Heart left ventricle (tissue), 16 donors: ENCODE measurements around the gene CACNA1C. TPM values are rescaled to one million over a fixed set of nuclear protein-coding genes. Genes with fewer than 3 reads are reported as not detected.

Experiments
- ATAC-seq, 4 donors: fragments of 200-7000 bp; cut with Tn5 transposase; one replicate each; pipeline ENCODE4 v1.9.1; 2020 to 2022; ENCODE audit warnings: moderate library complexity in 4 of 4, mild to moderate bottlenecking in 3 of 4, moderate number of reproducible peaks in 1 of 4
- DNase-seq, 5 donors: peaks; one replicate each; pipeline ENCODE4 v3.0.0-alpha.2; 2020
- H3K27ac ChIP-seq, 12 donors: fragments of 200-600 bp; sonication (generic) in 4 of 12; one replicate each; pipeline versions ENCODE4 v1.5.0 to v1.8.0; 2016 to 2022; ENCODE audit warnings: mild to moderate bottlenecking in 2 of 12
- H3K27me3 ChIP-seq, 9 donors: fragments of 200-600 bp; sonication (generic) in 2 of 9; one replicate each; pipeline versions ENCODE4 v1.5.1 to v1.8.0; 2016 to 2022; ENCODE audit warnings: mild to moderate bottlenecking in 3 of 9
- H3K36me3 ChIP-seq, 9 donors: fragments of 200-600 bp; sonication (generic) in 2 of 9; one replicate each; pipeline versions ENCODE4 v1.5.0 to v1.8.0; 2018 to 2022; ENCODE audit warnings: mild to moderate bottlenecking in 2 of 9
- H3K4me1 ChIP-seq, 12 donors: fragments of 200-600 bp; sonication (generic) in 4 of 12; one replicate each; pipeline versions ENCODE4 v1.5.0 to v1.8.0; 2016 to 2022; ENCODE audit warnings: mild to moderate bottlenecking in 3 of 12
- H3K4me3 ChIP-seq, 12 donors: fragments of 200-600 bp; sonication (generic) in 4 of 12; one replicate each; pipeline versions ENCODE4 v1.5.0 to v1.8.0; 2017 to 2022; ENCODE audit warnings: mild to moderate bottlenecking in 9 of 12, moderate library complexity in 4 of 12
- H3K9me3 ChIP-seq, 12 donors: fragments of 200-600 bp; sonication (generic) in 4 of 12; one replicate each; pipeline versions ENCODE4 v1.5.0 to v1.8.0; 2016 to 2022; ENCODE audit warnings: mild to moderate bottlenecking in 1 of 12
- POLR2A ChIP-seq, 2 donors: fragments of 450-650 bp; IDR thresholded peaks; one replicate each; pipeline ENCODE4 v1.6.1; 2017; ENCODE audit warnings: antibody characterized with exemption in 2 of 2, mild to moderate bottlenecking in 2 of 2, moderate library complexity in 2 of 2
- WGBS, 4 donors: extraction: QIAGEN DNeasy Blood & Tissue Kit in 2 of 4; methylation state at CpG; one replicate each; pipeline versions ENCODE4 v1.1.5 to v1.1.7; 2013 to 2018; 5-methylcytosine and 5-hydroxymethylcytosine counted together
- intact Hi-C, 10 donors: fragments of 100-400 bp; cut with DNase I; formaldehyde crosslinking; loops; one replicate each; pipeline versions ENCODE4 v1.11.1 to v1.14.2; 2022
- polyA plus RNA-seq, 2 donors: library from polyadenylated mRNA; stranded (reverse); fragments of 200-250 nt; gene quantifications; one replicate each; pipeline ENCODE4 v1.2.3, GENCODE V29; 2013
- total RNA-seq, 9 donors: library from RNA; depleted of rRNA in 2 of 9; stranded (reverse); fragments of >200 nt in 2 of 9; fragmentation: NEBNext Ultra II Directional in 3 of 9; extraction: Animal tissue kit (Norgen Biotek cat#: 25700) in 3 of 9; gene quantifications; one replicate each; pipeline versions ENCODE4 v1.1.0 to v1.2.4, GENCODE V29; 2016 to 2023
- TF ChIP-seq, protein P1 (sequence below), 12 donors: fragments of 200-600 bp; sonication (generic) in 4 of 12; IDR thresholded peaks; one replicate each; pipeline versions ENCODE4 v1.5.0 to v1.8.0; 2018 to 2022; ENCODE audit warnings: antibody characterized with exemption in 12 of 12, mild to moderate bottlenecking in 5 of 12
- donor health status: ischemic (EF 13 %, LVEDD 7.1; RV severe dilation, severe dysfunction).
- donor health status: healthy with polysubstance abuse.
- donor health status: DM: no; HTN: yes; CAD: no.
- donor health status: DM: no; HTN: no; CAD: no.
- donor health status: ischemic (EF 25% LVEDD 6.9; RV normal size, moderate dysfunction).
- donor health status: ischemic (EF 25% LVEDD 5.7; RV mildly dilated, moderate dysfunction).
- donor health status: healthy.
- donor health status: DM: yes; HTN: yes; CAD: no.
- donor health status: ischemic (EF 35%, LVEDD 5.7; RV mildly dilated, moderate dysfunction).
- donor health status: nonischemic (EF 11% LVEDD 7.7; RV severe dilation, severe dysfunction).
- donor health status: DM: yes; HTN: yes; CAD: no.
- donor health status: PGD.
- donor health status: ischemic (EF 29% LVEDD 5.4; RV normal size, mild dysfunction).
- donor health status: nonischemic (EF 23%, LVEDD 6.1; RV moderate dilation, normal function).

The CACNA1C gene
- total and polyA plus RNA-seq, 11 donors = 41.9 to 196 (median 164) TPM

DNA sequence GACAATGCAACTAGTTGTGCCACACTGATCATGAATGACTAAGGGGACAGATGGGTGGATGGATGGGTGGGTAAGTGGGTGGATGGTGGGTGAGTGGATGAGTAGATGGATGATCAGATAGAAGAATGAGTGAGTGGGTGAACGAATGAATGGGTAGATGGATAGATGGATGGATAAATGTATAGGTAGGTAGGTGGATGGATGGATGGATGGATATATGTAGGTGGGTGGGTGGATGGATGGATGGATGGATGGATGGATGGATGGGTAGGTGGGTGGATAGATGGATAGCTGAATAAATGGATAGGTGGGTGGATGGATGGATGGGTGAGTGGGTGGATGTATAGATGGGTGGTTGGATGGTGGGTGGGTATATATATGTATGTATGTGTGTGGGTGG lies 393.2 kb downstream of the CACNA1C start:
- DNase-seq (no peak), ATAC-seq (no peak)
- Histone ChIP-seq H3K27ac (no peak overlapping the region), H3K27me3 (no peaks in the 10 kb centered on the region), H3K36me3 (peaks cover 0 to 12% (median 0%) of the 10 kb centered on the region in 9 donors), H3K4me1 (peaks cover 0 to 41% (median 11%) of the 10 kb centered on the region in 12 donors), H3K9me3 (no peaks in the 10 kb centered on the region), H3K4me3 (no peak overlapping the region)
- intact Hi-C loops = loop anchor here in 1 of 10 donors (5.0 kb wide), 1 partner anchor 136 kb away; no protein-coding TSS in a partner anchor
- TF ChIP-seq POLR2A (IDR thresholded peaks at IDR 0.05) = no peak
- TF ChIP-seq, protein P1, sequence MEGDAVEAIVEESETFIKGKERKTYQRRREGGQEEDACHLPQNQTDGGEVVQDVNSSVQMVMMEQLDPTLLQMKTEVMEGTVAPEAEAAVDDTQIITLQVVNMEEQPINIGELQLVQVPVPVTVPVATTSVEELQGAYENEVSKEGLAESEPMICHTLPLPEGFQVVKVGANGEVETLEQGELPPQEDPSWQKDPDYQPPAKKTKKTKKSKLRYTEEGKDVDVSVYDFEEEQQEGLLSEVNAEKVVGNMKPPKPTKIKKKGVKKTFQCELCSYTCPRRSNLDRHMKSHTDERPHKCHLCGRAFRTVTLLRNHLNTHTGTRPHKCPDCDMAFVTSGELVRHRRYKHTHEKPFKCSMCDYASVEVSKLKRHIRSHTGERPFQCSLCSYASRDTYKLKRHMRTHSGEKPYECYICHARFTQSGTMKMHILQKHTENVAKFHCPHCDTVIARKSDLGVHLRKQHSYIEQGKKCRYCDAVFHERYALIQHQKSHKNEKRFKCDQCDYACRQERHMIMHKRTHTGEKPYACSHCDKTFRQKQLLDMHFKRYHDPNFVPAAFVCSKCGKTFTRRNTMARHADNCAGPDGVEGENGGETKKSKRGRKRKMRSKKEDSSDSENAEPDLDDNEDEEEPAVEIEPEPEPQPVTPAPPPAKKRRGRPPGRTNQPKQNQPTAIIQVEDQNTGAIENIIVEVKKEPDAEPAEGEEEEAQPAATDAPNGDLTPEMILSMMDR (IDR thresholded peaks at IDR 0.05) = no peak
- 91 to 95% (median 94%) methylated on average over 1 of the region's 1 CpG for WGBS, 4 donors

DNA sequence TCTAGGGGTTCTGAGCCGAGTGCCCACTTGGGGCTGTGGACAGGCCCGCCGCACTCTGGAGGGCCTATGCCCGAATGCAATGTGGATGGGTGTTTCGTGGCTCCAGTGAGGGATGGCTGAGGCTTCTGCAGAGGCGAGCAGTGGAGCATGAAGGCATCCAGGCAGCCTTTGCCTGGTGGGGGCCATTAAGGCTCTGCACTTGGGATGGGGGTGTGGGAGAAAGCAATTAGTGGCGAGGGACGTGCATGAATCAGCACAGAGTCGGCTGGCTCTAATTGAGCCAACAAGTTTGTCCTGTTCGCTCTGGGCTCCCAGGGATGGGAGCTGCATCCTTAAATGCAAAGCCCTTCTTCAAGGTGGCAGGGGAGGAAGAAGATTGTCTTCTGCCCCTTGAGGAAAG lies 395.1 kb downstream of the CACNA1C start:
- WGBS, 4 donors = 86 to 92% (median 89%) methylated on average over 10 of the region's 10 CpGs
- Histone ChIP-seq H3K9me3 (no peaks in the 10 kb centered on the region), H3K36me3 (peaks cover 0 to 14% (median 0%) of the 10 kb centered on the region in 9 donors), H3K4me1 (peaks cover 0 to 45% (median 13%) of the 10 kb centered on the region in 12 donors), H3K4me3 (no peak overlapping the region), H3K27ac (no peak overlapping the region), H3K27me3 (no peaks in the 10 kb centered on the region)
- intact Hi-C loops = loop anchor here in 1 of 10 donors (5.0 kb wide), 1 partner anchor 134 kb away; no protein-coding TSS in a partner anchor
- DNase-seq (no peak), ATAC-seq (no peak)
- TF ChIP-seq, protein P1 (IDR thresholded peaks at IDR 0.05) = no peak
- no peak for TF ChIP-seq POLR2A (IDR thresholded peaks at IDR 0.05)

DNA sequence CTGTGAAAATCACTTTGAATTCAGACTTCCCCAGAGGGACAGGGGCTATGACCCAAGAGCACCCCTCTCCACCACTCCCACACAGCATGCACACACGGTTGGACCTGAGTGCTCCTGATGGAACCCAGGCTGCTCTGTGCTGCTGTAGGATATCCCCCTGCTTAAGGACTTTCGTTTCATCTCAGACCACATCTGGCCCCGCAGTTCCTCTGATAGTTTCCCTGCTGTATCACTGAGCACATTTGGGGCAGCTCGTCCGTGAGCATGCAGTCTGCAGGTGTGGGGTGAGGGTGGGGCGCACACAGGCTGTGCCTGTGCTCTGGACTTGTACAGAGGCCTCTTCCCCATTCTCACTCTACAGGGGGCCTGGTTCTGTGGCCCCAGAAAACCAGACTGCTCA lies 396.8 kb downstream of the CACNA1C start:
- intact Hi-C loops = loop anchor here in 1 of 10 donors (5.0 kb wide), 1 partner anchor 133 kb away; no protein-coding TSS in a partner anchor
- H3K4me3 ChIP-seq = peak overlapping the region in 3 of 12 donors; percentile 3 to 33 (median 18)
- 59 to 67% (median 64%) methylated on average over 4 to 6 of the region's 6 CpGs for WGBS, 4 donors
- DNase-seq (no peak), ATAC-seq (peak in 1 of 4 donors; percentile 7)
- TF ChIP-seq, protein P1 (IDR thresholded peaks at IDR 0.05) = no peak
- no peak for TF ChIP-seq POLR2A (IDR thresholded peaks at IDR 0.05)
- peaks cover 0 to 41% (median 15%) of the 10 kb centered on the region in 12 donors for H3K4me1 ChIP-seq
- no peaks in the 10 kb centered on the region for H3K27me3 ChIP-seq
- H3K36me3 ChIP-seq = peaks cover 0 to 27% (median under 1%) of the 10 kb centered on the region in 9 donors
- H3K27ac ChIP-seq = peak overlapping the region in 7 of 12 donors; percentile 6 to 42 (median 25)
- no peaks in the 10 kb centered on the region for H3K9me3 ChIP-seq

DNA sequence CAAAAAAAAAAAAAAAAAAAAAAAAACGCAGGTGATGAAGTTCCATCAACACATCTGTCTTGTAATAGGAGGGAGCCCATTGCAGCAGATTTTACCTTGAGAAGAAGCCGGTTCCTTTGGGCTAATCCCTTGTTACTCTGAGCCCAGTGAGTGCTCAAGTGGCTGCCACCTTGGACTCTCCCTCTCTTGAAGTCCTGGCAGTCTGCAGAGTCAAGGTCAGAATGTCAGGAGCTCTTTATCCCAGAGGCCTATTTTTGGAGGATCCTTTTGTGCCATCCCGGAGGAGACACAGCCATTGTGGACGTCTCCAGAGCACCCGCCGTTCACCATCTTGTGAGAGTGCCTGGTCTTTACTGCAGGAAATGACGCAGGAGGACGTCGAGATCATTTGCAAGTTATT lies 397.8 kb downstream of the CACNA1C start:
- no peak for TF ChIP-seq POLR2A (IDR thresholded peaks at IDR 0.05)
- TF ChIP-seq, protein P1 (IDR thresholded peaks at IDR 0.05) = no peak
- intact Hi-C loops = loop anchor here in 1 of 10 donors (5.0 kb wide), 1 partner anchor 52 kb away; no protein-coding TSS in a partner anchor
- Histone ChIP-seq H3K4me1 (peaks cover 0 to 35% (median 14%) of the 10 kb centered on the region in 12 donors), H3K4me3 (peak overlapping the region in 1 of 12 donors; percentile 36), H3K27ac (peak overlapping the region in 6 of 12 donors; percentile 19 to 67 (median 40)), H3K27me3 (no peaks in the 10 kb centered on the region), H3K9me3 (no peaks in the 10 kb centered on the region), H3K36me3 (peaks cover 0 to 35% (median 4%) of the 10 kb centered on the region in 9 donors)
- 47 to 68% (median 52%) methylated on average over 9 of the region's 9 CpGs for WGBS, 4 donors
- ATAC-seq = peak in 2 of 4 donors; percentile 35
- DNase-seq = no peak
